HG03575 (cell line): ENCODE measurements around the gene MYL10.

Source experiments
- ATAC-seq: cut with Tn5 transposase; IDR thresholded peaks from one replicate; pipeline ENCODE4 v1.9.1; 2021; ENCODE audit not compliant: unreplicated experiment, insufficient number of reproducible peaks, low FRiP score; ENCODE audit errors: extremely low read depth

Gene MYL10

GRCh38 chr7:101604331-101604933 lies 24.7 kb downstream of the MYL10 start:
- no peak for ATAC-seq

DNA sequence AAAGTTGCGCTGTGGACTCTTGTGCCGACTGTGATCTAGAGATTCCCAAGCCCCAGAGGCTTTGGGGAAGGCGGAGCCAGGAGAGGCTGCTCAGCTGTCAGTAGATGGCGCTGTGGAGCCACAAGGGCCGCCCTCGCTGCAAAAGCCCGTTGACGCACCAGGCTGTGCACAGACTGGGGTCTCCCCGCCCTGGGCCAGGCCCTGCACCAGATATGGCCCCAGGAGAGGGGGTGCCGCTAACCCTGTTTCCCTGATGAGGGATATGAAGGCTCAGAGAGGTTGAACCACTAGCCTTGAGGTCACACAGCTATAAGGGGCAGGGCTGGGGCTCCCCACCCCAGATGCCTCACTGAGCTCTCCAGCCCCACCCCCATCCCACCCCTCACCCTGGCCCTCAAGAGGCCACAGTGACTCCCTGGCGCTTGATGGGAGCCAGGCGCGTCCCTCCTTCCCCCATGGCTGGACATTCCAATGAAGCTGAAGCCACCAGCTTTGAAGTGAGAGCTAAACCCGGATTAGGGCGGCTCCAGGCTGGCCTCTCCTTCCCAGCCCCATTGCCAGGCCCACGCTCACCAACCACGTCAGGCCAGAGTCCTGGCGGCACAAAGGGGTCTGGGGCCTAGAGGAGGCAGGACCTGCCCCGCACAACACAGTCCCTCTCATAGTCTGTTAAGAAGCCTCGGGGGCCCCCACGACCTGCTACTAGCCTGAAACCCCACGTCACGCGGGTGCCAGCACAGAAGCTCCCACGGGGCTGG lies 26.4 kb downstream of the MYL10 start:
- ATAC-seq, result no peak

GRCh38 chr7:101602082-101602481 lies 27.0 kb downstream of the MYL10 start:
- ATAC-seq, result no peak

- ATAC-seq, result no peak
Observed at GRCh38 chr7:101599787-101600186, 29.3 kb downstream of the MYL10 start.

DNA sequence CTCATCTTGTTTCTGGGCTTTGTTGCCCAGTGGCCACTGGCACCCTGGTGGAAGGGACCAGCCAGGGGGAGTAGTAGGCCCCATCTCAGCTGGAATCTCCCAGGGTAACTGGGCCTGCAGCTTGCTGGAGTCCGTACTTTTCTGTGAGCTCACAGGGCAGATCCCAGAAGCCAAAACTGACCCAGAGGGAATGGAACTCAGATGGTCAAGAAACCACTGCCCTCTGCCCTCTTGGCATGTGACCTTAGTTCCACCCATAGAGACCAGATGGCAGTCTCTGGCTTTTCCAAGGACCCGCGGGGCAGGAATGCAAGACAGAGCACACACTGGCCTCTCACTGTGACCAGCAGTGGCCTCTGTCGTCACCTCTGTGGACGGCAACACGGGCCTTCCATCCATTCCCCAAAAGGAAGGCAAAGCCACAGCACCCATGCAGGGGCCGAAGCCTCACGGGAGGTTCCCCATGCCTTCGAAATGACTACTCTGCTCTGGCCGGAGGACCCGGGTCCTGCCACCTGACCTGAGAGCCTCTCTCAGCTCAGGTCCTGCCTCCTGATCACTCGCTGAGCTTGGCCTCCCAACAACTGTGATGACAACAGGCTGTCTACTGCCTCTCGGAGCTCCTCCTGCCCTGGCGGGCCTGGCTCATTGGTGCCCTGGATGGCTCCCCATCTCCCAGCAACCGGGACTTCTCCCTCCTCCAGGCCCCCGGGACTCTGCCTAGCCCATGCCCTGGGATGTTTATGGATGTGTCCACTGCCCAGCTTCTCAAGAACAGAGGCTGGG lies 29.9 kb downstream of the MYL10 start:
- no peak for ATAC-seq

DNA sequence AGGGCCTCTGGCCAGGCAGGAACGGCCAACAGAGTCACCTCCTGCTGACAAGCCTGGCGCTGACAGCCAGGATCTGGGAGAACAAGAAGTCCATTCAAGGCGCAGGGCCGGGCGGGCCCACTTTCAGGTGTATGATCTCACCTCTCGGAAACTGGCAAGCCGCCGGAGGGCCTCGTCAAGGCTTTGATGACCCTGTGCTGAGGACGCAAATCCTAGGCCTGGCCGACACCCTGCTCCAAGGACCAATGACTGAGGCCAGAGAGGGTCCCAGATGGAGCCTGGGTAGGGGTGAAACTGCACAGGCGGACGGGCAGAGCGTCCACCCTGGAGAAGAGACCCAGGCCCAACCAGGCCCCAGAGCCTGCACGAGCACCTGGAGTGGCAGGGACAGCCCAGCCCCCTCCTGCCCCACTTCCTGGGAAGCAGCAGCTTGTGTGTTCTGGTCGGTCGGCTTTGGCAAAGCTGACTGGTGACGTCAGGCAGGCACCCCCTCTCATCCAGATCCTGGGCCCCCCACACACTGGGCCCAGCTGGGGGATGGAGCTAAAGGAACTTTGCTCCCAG lies 30.6 kb downstream of the MYL10 start:
- ATAC-seq, result no peak

- no peak for ATAC-seq
Observed at GRCh38 chr7:101597941-101598340, 31.2 kb downstream of the MYL10 start.

DNA sequence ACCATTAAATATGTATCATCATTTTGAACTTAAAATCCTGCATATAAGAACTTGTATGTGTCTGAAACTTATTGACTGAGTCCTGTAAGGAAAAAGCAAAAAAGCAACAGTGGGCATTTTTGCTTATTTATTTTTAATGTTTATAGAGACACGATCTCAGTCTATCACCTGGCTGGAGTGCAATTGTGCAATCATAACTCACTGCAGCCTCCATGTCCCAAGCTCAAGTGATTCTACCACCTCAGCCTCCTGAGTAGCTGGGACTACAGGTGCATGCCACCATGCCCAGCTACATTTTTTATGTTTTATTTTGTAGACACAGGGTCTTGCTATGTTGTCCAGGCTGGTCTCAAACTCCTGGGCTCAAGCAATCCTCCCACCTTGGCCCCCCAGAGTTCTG lies 32.2 kb downstream of the MYL10 start:
- ATAC-seq, result no peak

DNA sequence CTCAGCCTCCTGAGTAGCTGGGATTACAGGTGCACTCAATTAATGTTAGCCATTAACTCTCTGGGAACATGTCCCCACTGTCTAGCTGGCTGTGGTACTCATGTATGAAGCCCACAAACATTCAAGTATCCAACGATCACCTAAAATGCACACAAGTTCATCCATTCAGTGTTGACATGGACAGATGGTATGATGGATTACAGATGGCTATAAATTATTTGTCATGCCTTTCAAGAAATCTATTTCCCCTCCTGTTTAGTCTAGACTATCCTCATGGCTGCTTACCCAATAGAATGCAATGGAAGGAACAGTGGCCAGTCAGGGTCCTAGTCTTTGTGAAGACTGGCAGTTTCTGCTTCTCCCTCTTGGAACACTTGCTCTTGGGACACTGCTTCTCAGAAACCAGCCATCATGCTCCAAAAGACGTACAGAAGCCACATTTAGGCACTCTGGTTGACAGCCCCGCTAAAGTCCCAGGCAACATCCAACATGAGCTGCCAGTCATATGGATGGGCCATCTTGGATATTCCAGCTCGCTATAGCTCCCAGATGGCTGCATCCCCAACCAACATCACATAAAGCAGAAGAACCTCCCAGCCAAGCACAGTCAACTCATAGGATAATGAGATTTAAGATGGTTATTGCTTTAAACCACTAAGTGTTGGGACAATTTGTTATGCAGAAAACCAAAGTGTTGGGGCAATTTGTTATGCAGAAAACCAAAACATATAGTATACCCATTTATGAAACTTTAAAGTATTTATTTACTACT lies 33.1 kb downstream of the MYL10 start:
- no peak for ATAC-seq

DNA sequence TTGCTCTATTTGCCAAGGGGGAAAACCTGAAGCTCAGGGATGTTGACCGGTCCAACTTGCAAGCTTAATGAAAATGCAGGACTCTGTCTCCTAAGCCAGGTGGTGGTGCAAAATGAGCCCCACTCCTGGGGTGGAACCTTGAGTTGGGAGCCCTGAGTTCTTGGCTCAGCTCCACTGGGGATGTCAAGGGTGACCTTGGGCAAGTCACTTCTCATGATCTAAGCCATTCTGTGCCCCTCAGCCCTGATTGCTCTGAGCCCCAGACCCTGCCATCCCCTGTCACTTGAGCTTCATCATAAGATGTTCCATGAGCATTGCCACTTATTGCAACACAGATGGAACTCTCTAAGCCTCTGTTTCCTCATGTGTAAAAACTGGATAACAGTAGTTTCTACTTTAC lies 33.9 kb downstream of the MYL10 start:
- ATAC-seq, result no peak

- ATAC-seq, result no peak
Observed at GRCh38 chr7:101594790-101595189, 34.3 kb downstream of the MYL10 start.

DNA sequence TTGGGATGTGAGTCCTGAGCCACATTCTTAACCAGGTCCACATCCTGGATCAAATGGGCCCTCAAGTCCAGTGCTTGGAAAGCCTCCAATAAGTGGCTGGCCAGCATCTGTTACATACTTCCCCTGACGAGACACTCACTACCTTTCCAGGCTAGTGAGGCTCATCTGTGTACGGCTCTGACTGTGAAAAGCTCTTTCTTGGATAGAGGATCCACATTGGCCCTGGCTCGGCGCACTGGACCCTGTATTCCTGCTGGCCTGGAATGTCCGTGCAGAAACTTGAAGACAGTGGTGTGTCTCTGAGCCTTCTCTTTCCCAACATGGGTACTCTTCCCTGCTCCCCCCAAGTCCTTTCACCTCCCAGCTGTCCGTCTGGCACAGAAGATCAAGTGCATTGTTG lies 35.5 kb downstream of the MYL10 start:
- ATAC-seq, result no peak

GRCh38 chr7:101591504-101591903 lies 37.6 kb downstream of the MYL10 start:
- ATAC-seq, result no peak

DNA sequence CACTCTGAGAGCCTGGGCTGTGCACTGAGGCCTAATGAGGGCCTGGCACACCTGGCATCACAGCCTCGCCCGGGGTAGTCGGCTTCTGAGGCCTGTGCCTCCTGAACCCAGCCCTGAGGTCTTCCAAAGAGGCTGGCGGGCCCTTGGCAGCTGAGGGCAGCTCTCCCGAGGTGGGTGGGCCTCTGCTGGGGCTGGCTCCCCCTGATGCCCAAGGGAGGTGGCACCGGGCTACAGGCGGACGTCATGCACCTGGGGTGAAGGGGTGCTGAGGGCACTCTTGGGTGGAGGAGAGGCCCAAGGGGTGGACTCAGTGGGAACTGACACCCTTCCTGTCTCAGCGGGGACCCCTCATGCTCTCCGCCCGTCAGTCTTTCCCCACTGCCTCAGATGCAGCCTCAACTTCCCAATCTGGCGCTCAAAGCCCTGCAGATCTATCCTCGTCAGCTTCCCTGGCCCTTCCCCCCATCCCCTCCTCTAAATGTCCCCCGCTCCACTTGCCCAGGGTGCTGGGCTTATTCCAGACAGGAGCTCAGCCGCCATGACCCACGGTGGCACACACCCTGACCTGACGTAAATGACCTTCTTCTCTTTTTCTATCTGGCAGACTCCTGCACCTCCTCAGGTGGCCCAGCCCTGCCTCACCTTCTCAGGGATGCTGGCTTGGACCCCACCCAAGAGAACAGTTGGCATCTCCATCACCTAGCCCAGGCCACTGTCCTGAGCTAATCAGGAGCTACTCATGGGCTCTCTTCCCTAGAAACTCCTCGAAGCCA lies 38.2 kb downstream of the MYL10 start:
- ATAC-seq, result no peak

DNA sequence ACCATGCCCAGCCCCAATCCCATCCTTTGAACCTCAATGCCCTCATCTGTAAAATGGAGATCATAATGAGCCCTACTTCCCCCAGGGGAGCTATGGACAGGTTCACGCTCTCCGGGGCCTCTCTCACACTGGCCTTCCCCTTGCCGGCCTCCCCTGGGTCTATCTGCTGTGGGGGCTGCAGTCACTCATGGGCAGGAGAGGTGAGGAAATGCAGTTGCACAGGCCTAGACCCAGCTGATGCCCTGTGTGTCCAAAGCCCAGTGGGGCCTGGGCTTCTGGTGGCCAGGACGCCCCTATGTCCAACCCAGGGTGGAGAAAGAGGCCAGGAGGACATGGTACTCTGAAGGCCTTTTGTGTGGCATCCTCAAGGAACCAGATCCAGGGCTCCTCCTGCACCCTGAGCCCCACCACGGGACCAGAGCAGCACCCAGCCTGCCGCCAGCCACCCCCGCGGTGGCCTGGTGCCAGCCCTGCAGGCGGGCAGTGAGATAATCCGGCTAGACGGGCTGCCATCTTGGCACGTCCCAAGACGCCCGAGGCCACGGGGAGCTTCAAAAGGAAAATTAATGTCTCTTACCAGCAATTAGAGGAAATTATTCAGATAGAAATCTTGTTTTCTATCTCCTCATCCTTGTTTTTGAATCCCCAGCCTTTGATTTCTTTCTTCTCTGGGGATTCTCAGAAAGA lies 39.0 kb downstream of the MYL10 start:
- no peak for ATAC-seq

GRCh38 chr7:101589052-101589451 lies 40.0 kb downstream of the MYL10 start:
- no peak for ATAC-seq

GRCh38 chr7:101588131-101588935 lies 40.8 kb downstream of the MYL10 start:
- no peak for ATAC-seq
